Osteocyte (in vitro differentiated cells): Measurements from ENCODE around the gene ABHD17C. TPM values are rescaled to one million over a fixed set of nuclear protein-coding genes. Genes with fewer than 3 reads are reported as not detected.

Experiments used
- DNase-seq: peaks from one replicate; pipeline ENCODE4 v3.0.0; 2021; ENCODE audit warnings: mixed read lengths; ENCODE audit not compliant: unreplicated experiment; ENCODE audit errors: extremely low spot score
- H3K27ac Mint-ChIP-seq: one replicate; pipeline ENCODE4 v1.8.0; 2021; ENCODE audit warnings: mild to moderate bottlenecking, mixed read lengths; ENCODE audit not compliant: unreplicated experiment
- H3K27me3 Mint-ChIP-seq: one replicate; pipeline ENCODE4 v1.8.0; 2021; ENCODE audit warnings: mixed read lengths; ENCODE audit not compliant: unreplicated experiment
- H3K36me3 Mint-ChIP-seq: one replicate; pipeline ENCODE4 v1.8.0; 2021; ENCODE audit warnings: mixed read lengths; ENCODE audit not compliant: unreplicated experiment
- H3K4me1 Mint-ChIP-seq: one replicate; pipeline ENCODE4 v1.8.0; 2021; ENCODE audit warnings: mixed read lengths; ENCODE audit not compliant: unreplicated experiment
- H3K4me3 Mint-ChIP-seq: one replicate; pipeline ENCODE4 v1.8.0; 2021; ENCODE audit warnings: mild to moderate bottlenecking, moderate library complexity, mixed read lengths; ENCODE audit not compliant: unreplicated experiment
- H3K9me3 Mint-ChIP-seq: one replicate; pipeline ENCODE4 v1.8.0; 2021; ENCODE audit warnings: mixed read lengths; ENCODE audit not compliant: unreplicated experiment
- CTCF ChIP-seq: fragments of 200-600 bp; sonication (generic); IDR thresholded peaks from 2 replicates; pipeline ENCODE4 v1.5.0; 2021; ENCODE audit warnings: antibody characterized with exemption, mild to moderate bottlenecking, moderate library complexity
- total RNA-seq: library from RNA; stranded (reverse); gene quantifications from 2 replicates; pipeline ENCODE4 v1.2.1, GENCODE V29; 2021

ABHD17C gene
- total RNA-seq, 1 donor from 2014 or later: 14.4 TPM

GRCh38 chr15:80679167-80679803, 15.8 kb upstream of the ABHD17C start:
- peaks cover 48% of the 10 kb centered on the region for H3K27me3 Mint-ChIP-seq
- no peaks in the 10 kb centered on the region for H3K4me1 Mint-ChIP-seq
- no peak for TF ChIP-seq CTCF
- H3K27ac Mint-ChIP-seq: no peak overlapping the region
- H3K9me3 Mint-ChIP-seq: no peaks in the 10 kb centered on the region
- H3K36me3 Mint-ChIP-seq: no peaks in the 10 kb centered on the region
- H3K4me3 Mint-ChIP-seq: no peak overlapping the region
- no peak for DNase-seq

- Mint-ChIP-seq H3K36me3 (no peaks in the 10 kb centered on the region), H3K9me3 (no peaks in the 10 kb centered on the region), H3K4me1 (no peaks in the 10 kb centered on the region), H3K27me3 (peaks cover 45% of the 10 kb centered on the region), H3K4me3 (no peak overlapping the region), H3K27ac (no peak overlapping the region)
- TF ChIP-seq CTCF: no peak
- DNase-seq: no peak
Measured at GRCh38 chr15:80679804-80680175, 15.3 kb upstream of the ABHD17C start.

GRCh38 chr15:80682201-80682600, 12.9 kb upstream of the ABHD17C start:
- no peak overlapping the region for H3K27ac Mint-ChIP-seq

DNA sequence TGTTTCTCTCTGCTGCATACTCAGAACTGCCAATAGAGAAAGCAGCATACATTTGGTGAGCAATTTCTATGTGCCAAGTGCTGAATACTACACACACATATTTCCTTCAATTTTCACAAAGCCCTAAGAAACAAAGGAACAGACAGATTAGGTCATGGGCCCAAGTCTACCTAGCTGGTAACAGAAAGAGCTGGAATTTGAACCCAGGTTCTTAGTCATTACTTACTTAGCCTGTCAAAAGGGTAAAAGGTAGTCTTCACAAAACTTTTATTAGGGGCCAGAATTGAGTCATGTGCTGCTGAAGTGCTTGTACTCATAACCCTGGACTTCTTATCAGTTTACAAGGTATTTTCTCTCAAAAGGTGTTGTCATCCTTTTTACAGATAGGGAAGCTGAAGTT, 10.4 kb upstream of the ABHD17C start:
- TF ChIP-seq CTCF: no peak
- Mint-ChIP-seq H3K4me1 (no peaks in the 10 kb centered on the region), H3K9me3 (no peaks in the 10 kb centered on the region), H3K4me3 (no peak overlapping the region), H3K27me3 (peaks cover 26% of the 10 kb centered on the region), H3K36me3 (no peaks in the 10 kb centered on the region), H3K27ac (no peak overlapping the region)
- DNase-seq: no peak

More at GRCh38 chr15:80682201-80682600, 12.9 kb upstream of the ABHD17C start:
- no peak for TF ChIP-seq CTCF
- H3K4me1 Mint-ChIP-seq: no peaks in the 10 kb centered on the region
- no peak for DNase-seq
- no peak overlapping the region for H3K4me3 Mint-ChIP-seq
- peaks cover 31% of the 10 kb centered on the region for H3K27me3 Mint-ChIP-seq
- H3K36me3 Mint-ChIP-seq: no peaks in the 10 kb centered on the region
- no peaks in the 10 kb centered on the region for H3K9me3 Mint-ChIP-seq

DNA sequence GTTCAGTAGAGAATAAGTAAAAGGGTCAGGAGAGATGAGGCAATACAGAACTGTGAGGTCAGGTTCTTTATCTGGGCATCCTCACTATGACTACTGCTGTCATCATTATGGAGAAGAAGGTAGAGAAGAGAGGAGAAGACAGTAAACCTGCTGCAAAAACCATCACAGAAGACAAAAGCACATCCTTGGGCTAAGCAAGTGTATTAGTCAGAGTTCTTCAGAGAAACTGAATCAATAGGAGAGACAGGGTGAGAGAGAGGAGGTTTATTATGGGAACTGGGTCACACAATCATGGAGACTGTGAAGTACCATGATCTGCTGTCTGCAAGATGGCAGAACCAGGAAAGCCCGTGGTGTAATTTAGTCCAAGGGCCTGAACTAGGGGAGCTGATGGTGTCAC, 9.5 kb upstream of the ABHD17C start:
- Mint-ChIP-seq H3K4me1 (no peaks in the 10 kb centered on the region), H3K27me3 (peaks cover 24% of the 10 kb centered on the region), H3K4me3 (no peak overlapping the region), H3K36me3 (no peaks in the 10 kb centered on the region), H3K9me3 (no peaks in the 10 kb centered on the region), H3K27ac (no peak overlapping the region)
- TF ChIP-seq CTCF: no peak
- no peak for DNase-seq
